Upper lobe of right lung (tissue), 1 donor: ENCODE results near the gene TMEM185A. TPM values are rescaled to one million over a fixed set of nuclear protein-coding genes. Genes with fewer than 3 reads are reported as not detected.
A peak's percentile ranks its signal among the peaks of the same experiment; 100 is the strongest.

ENCODE experiments used
- ATAC-seq: fragments of 200-7000 bp; cut with Tn5 transposase; one replicate; pipeline ENCODE4 v1.9.1; 2020; ENCODE audit warnings: mild to moderate bottlenecking, moderate library complexity
- DNase-seq: peaks from one replicate; pipeline ENCODE4 v3.0.0-alpha.2; 2020
- H3K27ac ChIP-seq: fragments of 200-600 bp; one replicate; pipeline ENCODE4 v1.8.0; 2022
- H3K27me3 ChIP-seq: fragments of 200-600 bp; one replicate; pipeline ENCODE4 v1.8.0; 2022; ENCODE audit warnings: mild to moderate bottlenecking
- H3K36me3 ChIP-seq: fragments of 200-600 bp; one replicate; pipeline ENCODE4 v1.8.0; 2022
- H3K4me1 ChIP-seq: fragments of 200-600 bp; one replicate; pipeline ENCODE4 v1.8.0; 2022
- H3K4me3 ChIP-seq: fragments of 200-600 bp; one replicate; pipeline ENCODE4 v1.8.0; 2022; ENCODE audit warnings: mild to moderate bottlenecking
- H3K9me3 ChIP-seq: fragments of 200-600 bp; one replicate; pipeline ENCODE4 v1.8.0; 2022
- intact Hi-C: fragments of 100-400 bp; cut with DNase I; formaldehyde crosslinking; loops from one replicate; pipeline ENCODE4 v1.11.0; 2022
- total RNA-seq: library from RNA; stranded (reverse); fragmentation: NEBNext Ultra II Directional; extraction: Animal tissue kit (Norgen Biotek cat#: 25700); gene quantifications from one replicate; pipeline ENCODE4 v1.2.1, GENCODE V29; 2021
- TF ChIP-seq, protein P1 (sequence below): fragments of 200-600 bp; IDR thresholded peaks from one replicate; pipeline ENCODE4 v1.8.0; 2022; ENCODE audit warnings: antibody characterized with exemption
- donor health status: DM: no; HTN: yes; CAD: no; lungs with severe emphysema.

Gene TMEM185A
- total RNA-seq, 1 donor from 2014 or later, result 19.9 TPM

DNA sequence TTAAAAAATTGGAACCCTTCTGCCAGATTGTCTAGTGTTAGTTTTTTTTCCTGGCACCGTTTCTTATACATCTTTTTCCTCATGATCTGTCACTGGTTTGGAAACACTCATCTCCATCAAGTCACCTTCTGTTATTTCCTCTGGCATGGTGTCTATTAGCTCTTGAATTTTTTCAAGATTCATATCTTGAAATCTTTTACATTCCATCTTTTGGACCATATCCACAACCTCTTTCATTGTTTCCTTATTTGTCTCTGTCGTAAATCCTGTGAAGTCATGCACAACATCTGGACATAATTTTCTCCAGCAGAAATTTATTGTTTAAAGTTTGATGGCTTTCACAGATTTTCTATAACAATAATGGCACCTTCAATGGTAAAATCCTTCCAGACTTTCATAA is 10.2 kb upstream of the TMEM185A start:
- TF ChIP-seq, protein P1, sequence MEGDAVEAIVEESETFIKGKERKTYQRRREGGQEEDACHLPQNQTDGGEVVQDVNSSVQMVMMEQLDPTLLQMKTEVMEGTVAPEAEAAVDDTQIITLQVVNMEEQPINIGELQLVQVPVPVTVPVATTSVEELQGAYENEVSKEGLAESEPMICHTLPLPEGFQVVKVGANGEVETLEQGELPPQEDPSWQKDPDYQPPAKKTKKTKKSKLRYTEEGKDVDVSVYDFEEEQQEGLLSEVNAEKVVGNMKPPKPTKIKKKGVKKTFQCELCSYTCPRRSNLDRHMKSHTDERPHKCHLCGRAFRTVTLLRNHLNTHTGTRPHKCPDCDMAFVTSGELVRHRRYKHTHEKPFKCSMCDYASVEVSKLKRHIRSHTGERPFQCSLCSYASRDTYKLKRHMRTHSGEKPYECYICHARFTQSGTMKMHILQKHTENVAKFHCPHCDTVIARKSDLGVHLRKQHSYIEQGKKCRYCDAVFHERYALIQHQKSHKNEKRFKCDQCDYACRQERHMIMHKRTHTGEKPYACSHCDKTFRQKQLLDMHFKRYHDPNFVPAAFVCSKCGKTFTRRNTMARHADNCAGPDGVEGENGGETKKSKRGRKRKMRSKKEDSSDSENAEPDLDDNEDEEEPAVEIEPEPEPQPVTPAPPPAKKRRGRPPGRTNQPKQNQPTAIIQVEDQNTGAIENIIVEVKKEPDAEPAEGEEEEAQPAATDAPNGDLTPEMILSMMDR, result no peak
- ATAC-seq, result no peak
- H3K27ac ChIP-seq, result no peak overlapping the region
- H3K36me3 ChIP-seq, result no peaks in the 10 kb centered on the region
- H3K9me3 ChIP-seq, result no peaks in the 10 kb centered on the region
- no peaks in the 10 kb centered on the region for H3K4me1 ChIP-seq
- no peak overlapping the region for H3K4me3 ChIP-seq
- intact Hi-C loops, result no loop called here
- DNase-seq, result no peak
- no peaks in the 10 kb centered on the region for H3K27me3 ChIP-seq

DNA sequence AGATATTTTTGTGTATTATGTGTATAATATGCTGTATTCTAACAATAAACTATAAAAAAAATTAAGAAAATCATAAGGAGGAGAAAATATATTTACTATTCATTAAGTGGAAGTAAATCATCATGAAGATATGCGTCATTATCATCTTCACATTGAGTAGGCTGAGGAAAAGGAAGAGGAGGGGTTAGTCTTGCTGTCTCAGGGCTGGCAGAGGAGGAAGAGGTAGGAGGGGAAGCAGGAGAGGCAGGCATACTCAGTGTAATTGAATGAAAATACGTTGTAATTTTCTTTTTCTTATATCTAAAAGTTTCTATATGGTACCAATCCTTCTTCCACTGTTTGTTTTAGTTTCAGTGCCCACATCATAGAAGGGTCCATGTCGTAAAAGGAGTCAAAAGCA is 9.8 kb upstream of the TMEM185A start:
- Histone ChIP-seq H3K4me3 (no peak overlapping the region), H3K27me3 (no peaks in the 10 kb centered on the region), H3K9me3 (no peaks in the 10 kb centered on the region), H3K4me1 (no peaks in the 10 kb centered on the region), H3K27ac (no peak overlapping the region), H3K36me3 (no peaks in the 10 kb centered on the region)
- TF ChIP-seq, protein P1, result no peak
- DNase-seq, result no peak
- ATAC-seq, result no peak
- intact Hi-C loops, result no loop called here

DNA sequence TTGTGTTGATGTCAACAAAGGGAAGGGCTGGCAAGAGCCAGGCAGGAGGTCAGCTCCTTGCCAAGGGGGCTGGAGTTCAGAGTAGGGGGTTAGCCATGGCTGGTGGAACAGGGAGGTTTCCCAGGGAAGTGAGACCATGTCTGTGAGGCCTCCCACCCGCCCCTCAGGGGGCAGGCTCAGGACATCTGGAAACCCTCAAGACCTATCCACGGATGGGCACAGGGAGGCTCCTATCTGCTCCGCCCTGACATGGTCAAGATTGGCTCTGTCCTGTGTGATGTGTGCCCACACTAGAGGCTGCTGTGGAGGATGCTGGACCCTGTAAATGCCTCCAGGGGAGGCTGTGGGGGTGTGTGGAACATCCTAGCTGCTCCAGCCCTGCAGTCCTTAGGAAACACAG is 8.0 kb upstream of the TMEM185A start:
- Histone ChIP-seq H3K36me3 (no peaks in the 10 kb centered on the region), H3K4me3 (no peak overlapping the region), H3K9me3 (no peaks in the 10 kb centered on the region), H3K27me3 (no peaks in the 10 kb centered on the region), H3K27ac (no peak overlapping the region), H3K4me1 (no peaks in the 10 kb centered on the region)
- ATAC-seq (no peak), DNase-seq (no peak)
- TF ChIP-seq, protein P1, result no peak
- intact Hi-C loops, result no loop called here

DNA sequence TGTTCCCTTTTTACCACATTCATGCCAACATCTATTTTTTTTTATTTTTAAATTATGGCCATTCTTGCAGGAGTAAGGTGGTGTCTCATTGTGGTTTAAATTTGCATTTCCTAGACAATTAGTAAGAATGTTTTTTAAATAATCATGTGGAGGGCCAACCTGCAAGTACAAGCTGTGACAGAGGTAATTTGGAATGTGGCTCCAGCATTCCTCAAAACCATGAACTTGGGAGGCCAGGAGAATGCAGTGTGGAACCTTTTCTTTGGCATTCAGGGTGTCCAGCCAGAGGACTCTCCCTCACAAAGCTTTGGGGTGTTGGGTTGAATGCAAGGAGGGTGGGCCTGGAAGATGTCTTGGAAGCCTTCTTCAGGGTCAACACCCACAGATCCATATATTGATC is 7.3 kb upstream of the TMEM185A start:
- Histone ChIP-seq H3K27ac (no peak overlapping the region), H3K36me3 (no peaks in the 10 kb centered on the region), H3K4me1 (no peaks in the 10 kb centered on the region), H3K9me3 (no peaks in the 10 kb centered on the region), H3K27me3 (no peaks in the 10 kb centered on the region), H3K4me3 (no peak overlapping the region)
- ATAC-seq, result no peak
- DNase-seq, result no peak
- intact Hi-C loops, result no loop called here
- TF ChIP-seq, protein P1, result no peak

DNA sequence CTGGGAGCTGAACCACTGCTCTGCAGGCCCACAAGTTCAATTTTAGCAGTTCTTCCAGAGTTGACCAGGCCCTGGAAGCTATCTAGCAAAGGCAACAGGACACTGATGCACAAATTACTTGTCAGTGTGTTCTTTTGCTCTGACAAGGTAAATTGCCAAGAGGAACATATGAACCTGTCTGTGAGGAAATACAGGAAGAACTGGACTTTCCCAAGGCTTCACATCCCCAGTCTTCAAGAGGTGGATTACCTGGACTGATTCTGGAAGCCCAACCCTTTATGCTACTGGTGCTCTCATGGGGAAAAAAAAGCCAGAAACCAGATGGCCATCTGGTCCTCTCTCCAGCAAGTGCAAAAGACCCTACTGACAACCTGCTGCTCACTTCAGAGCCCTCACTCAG is 1.9 kb upstream of the TMEM185A start:
- ATAC-seq (no peak), DNase-seq (no peak)
- Histone ChIP-seq H3K9me3 (no peaks in the 10 kb centered on the region), H3K4me1 (no peaks in the 10 kb centered on the region), H3K27me3 (no peaks in the 10 kb centered on the region), H3K36me3 (no peaks in the 10 kb centered on the region), H3K4me3 (no peak overlapping the region), H3K27ac (no peak overlapping the region)
- intact Hi-C loops, result no loop called here
- TF ChIP-seq, protein P1, result no peak

DNA sequence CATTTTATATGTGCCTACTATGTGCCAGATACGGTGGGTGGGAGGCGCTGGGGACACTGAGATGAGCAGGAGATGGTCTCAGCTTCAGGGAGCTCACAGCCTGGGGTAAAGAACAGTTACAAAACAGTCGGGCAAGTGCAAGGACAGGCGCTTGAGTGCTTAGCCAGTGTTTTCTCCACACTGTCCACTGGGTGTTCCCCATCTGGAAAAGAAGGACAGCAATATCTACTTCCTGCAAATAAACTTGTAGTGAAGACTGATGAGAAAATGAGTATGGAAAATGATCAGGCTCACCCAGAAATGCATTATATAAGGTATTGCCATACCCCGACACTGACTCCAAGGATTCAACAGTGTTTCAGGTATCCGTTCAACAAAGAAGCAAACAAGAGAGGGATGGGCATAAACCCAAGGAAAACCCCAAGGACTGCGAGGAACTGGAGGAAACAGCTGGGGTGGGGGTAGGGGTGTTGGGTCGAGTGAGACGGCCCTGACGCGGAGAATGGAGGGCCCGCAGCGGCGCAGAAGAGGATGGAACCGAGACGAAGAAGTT is 835 bp downstream of the TMEM185A start:
- DNase-seq, result no peak

More for the DNA sequence above, 835 bp downstream of the TMEM185A start:
- peak; percentile 57 for ATAC-seq
- H3K27me3 ChIP-seq, result no peaks in the 10 kb centered on the region
- peak overlapping the region; percentile 30 for H3K27ac ChIP-seq
- intact Hi-C loops, result no loop called here
- no peaks in the 10 kb centered on the region for H3K36me3 ChIP-seq
- H3K4me3 ChIP-seq, result peak overlapping the region; percentile 66
- TF ChIP-seq, protein P1, result no peak
- no peaks in the 10 kb centered on the region for H3K9me3 ChIP-seq
- no peaks in the 10 kb centered on the region for H3K4me1 ChIP-seq
